GM12878 (cell line): Measurements from ENCODE around the gene UBR2.

Source experiments
- CTCF ChIP-seq, 3 experiments: IDR thresholded peaks in 2 of 3; conservative IDR thresholded peaks in 1 of 3; 2 replicates each; pipeline ENCODE4 v1.5.1; 2011; ENCODE audit warnings: low read depth in 3 of 3, low read length in 3 of 3, mild to moderate bottlenecking in 3 of 3, control low read depth in 2 of 3, moderate library complexity in 2 of 3, inconsistent platforms in 1 of 3, mixed read lengths in 1 of 3; ENCODE audit not compliant: control insufficient read depth in 2 of 3, insufficient read depth in 1 of 3; ENCODE audit errors: extremely low read depth in 1 of 3
- EP300 ChIP-seq, 2 experiments: fragments of 150-350 bp in 1 of 2; IDR thresholded peaks; 2 replicates each; pipeline ENCODE4 v1.6.1; 2011 to 2012; ENCODE audit warnings: low read depth in 2 of 2, low read length in 2 of 2, borderline replicate concordance in 1 of 2, improper control_type of control experiment in 1 of 2, inconsistent platforms in 1 of 2; ENCODE audit not compliant: control insufficient read depth in 1 of 2
- POLR2A ChIP-seq: IDR thresholded peaks from 2 replicates; pipeline ENCODE4 v1.6.1; 2011; ENCODE audit warnings: low read depth, mild to moderate bottlenecking, low read length
- REST ChIP-seq: IDR thresholded peaks from 2 replicates; pipeline ENCODE4 v1.6.1; 2012; ENCODE audit warnings: mild to moderate bottlenecking, low read depth, low read length
- TARDBP ChIP-seq: IDR thresholded peaks from 2 replicates; pipeline ENCODE4 v1.6.1; 2016; ENCODE audit warnings: borderline replicate concordance
- ZNF274 ChIP-seq: IDR thresholded peaks from one replicate; pipeline ENCODE4 v1.8.0; 2011; ENCODE audit not compliant: insufficient read length, insufficient read depth

- TF ChIP-seq EP300 (IDR thresholded peaks at IDR 0.05; ENCODE audit: borderline replicate concordance in 1 of 2, control insufficient read depth in 1 of 2, low read depth in 2 of 2, low read length in 2 of 2): no peak
- TF ChIP-seq POLR2A: no peak
- TF ChIP-seq TARDBP: no peak
- no peak for TF ChIP-seq REST
- TF ChIP-seq ZNF274: no peak
- no peak for TF ChIP-seq CTCF (IDR thresholded peaks at IDR 0.05 in 2 of 3, conservative IDR thresholded peaks at IDR 0.05 in 1 of 3; ENCODE audit: control insufficient read depth in 2 of 3, extremely low read depth in 1 of 3, insufficient read depth in 1 of 3, low read depth in 3 of 3, low read length in 3 of 3)
Observed at GRCh38 chr6:42724825-42725224, 161.0 kb downstream of the UBR2 start.
